HepG2 (cell line): ENCODE results near the gene VPS26A. TPM values are rescaled to one million over a fixed set of nuclear protein-coding genes. Genes with fewer than 3 reads are reported as not detected.
A peak's percentile ranks its signal among the peaks of the same experiment; 100 is the strongest.

ENCODE experiments used
- ATAC-seq: fragments of 200-7000 bp; cut with Tn5 transposase; 3 replicates; pipeline ENCODE4 v1.9.1; 2020; ENCODE audit warnings: mild to moderate bottlenecking, moderate library complexity
- BruUV-seq: library from RNA; stranded (reverse); fragments of 400-500 nt; replicated peaks from 2 replicates; lab custom pipeline; 2021; lab: Mats Ljungman, UMichigan
- CTCF ChIA-PET: fragments of 300-600 bp; formaldehyde crosslinking; extraction: SDS; loops from one replicate; lab custom pipeline; 2021; ENCODE audit warnings: low total read pairs, inconsistent platforms, low intra/inter-chr PET ratio; lab: Yijun Ruan, JAX
- POLR2A ChIA-PET: fragments of 350-600 bp; sonication (Branson Sonifier 250); formaldehyde crosslinking; loops from one replicate; lab custom pipeline; 2020; ENCODE audit warnings: antibody characterized with exemption, inconsistent platforms; lab: Yijun Ruan, JAX
- DNase-seq: peaks from one replicate; pipeline ENCODE4 v3.0.0-alpha.2; 2015; ENCODE audit warnings: low spot score
- FAIRE-seq: peaks from 3 replicates; lab custom pipeline; 2011; peaks lifted over from hg19 to GRCh38; lab: Jason Lieb, UNC
- H2AFZ ChIP-seq: one replicate; pipeline ENCODE4 v1.6.1; 2011; ENCODE audit warnings: low read length, inconsistent platforms
- H3K27ac ChIP-seq: fragments of 300-600 bp; 3 replicates; pipeline ENCODE4 v1.8.0; 2011; ENCODE audit warnings: mixed run types, mild to moderate bottlenecking, mixed read lengths, low read length, inconsistent platforms; ENCODE audit not compliant: insufficient read depth; ENCODE audit errors: extremely low read length
- H3K27me3 ChIP-seq, 2 experiments: fragments of 200-600 bp in 1 of 2; 2 replicates in 1 of 2; 3 replicates in 1 of 2; pipeline versions ENCODE4 v1.6.0 to v1.8.0; 2011; ENCODE audit warnings: low read length in 2 of 2, mild to moderate bottlenecking in 2 of 2, moderate library complexity in 2 of 2, inconsistent platforms in 1 of 2; ENCODE audit not compliant: insufficient read depth in 2 of 2, control insufficient read depth in 1 of 2
- H3K36me3 ChIP-seq, 2 experiments: fragments of 200-600 bp in 1 of 2; replicated peaks in 1 of 2; 2 replicates in 1 of 2; 3 replicates in 1 of 2; pipeline versions ENCODE4 v1.5.1 to v1.8.0; 2011; ENCODE audit warnings: low read length in 2 of 2, inconsistent platforms in 1 of 2; ENCODE audit not compliant: insufficient read depth in 2 of 2, control insufficient read depth in 1 of 2
- H3K4me1 ChIP-seq: 2 replicates; pipeline ENCODE4 v1.5.1; 2012; ENCODE audit warnings: low read length, inconsistent platforms; ENCODE audit not compliant: insufficient read depth
- H3K4me2 ChIP-seq: 2 replicates; pipeline ENCODE4 v1.6.0; 2011; ENCODE audit warnings: low read depth, low read length, inconsistent platforms
- H3K4me3 ChIP-seq, 3 experiments: fragments of 200-600 bp in 1 of 3; sonication (generic), shearing (Covaris generic) in 1 of 3; replicated peaks in 1 of 3; 2 replicates each; pipeline ENCODE4 v1.5.1; 2011 to 2016; ENCODE audit warnings: low read length in 3 of 3, inconsistent platforms in 2 of 3, low read depth in 2 of 3, mild to moderate bottlenecking in 2 of 3, control low read depth in 1 of 3, mixed read lengths in 1 of 3; ENCODE audit not compliant: insufficient read depth in 1 of 3
- H3K79me2 ChIP-seq: one replicate; pipeline ENCODE4 v1.6.1; 2011; ENCODE audit warnings: low read length, inconsistent platforms; ENCODE audit not compliant: insufficient read depth
- H3K9ac ChIP-seq: 2 replicates; pipeline ENCODE4 v1.6.0; 2011; ENCODE audit warnings: mild to moderate bottlenecking, low read depth, low read length, inconsistent platforms; ENCODE audit not compliant: insufficient read depth
- H3K9me3 ChIP-seq: 2 replicates; pipeline ENCODE4 v1.5.1; 2012; ENCODE audit warnings: mild to moderate bottlenecking, low read length
- H4K20me1 ChIP-seq: 2 replicates; pipeline ENCODE4 v1.6.0; 2011; ENCODE audit warnings: inconsistent platforms, mild to moderate bottlenecking, low read length, moderate library complexity; ENCODE audit not compliant: insufficient read depth
- CBX2 ChIP-seq, 2 experiments: fragments of 200-600 bp in 1 of 2; sonication (generic); formaldehyde crosslinking in 1 of 2; IDR thresholded peaks; 2 replicates each; pipeline versions ENCODE4 v1.7.0 to v1.8.1; 2018 to 2022; ENCODE audit warnings: low read depth in 2 of 2, low read length in 1 of 2, mild to moderate bottlenecking in 1 of 2, missing genetic modification reagents in 1 of 2
- ERF ChIP-seq: IDR thresholded peaks from 2 replicates; pipeline ENCODE4 v1.6.1; 2018; ENCODE audit warnings: missing biosample characterization, missing genetic modification reagents
- GFI1 ChIP-seq: sonication (generic); formaldehyde crosslinking; IDR thresholded peaks from 2 replicates; pipeline ENCODE4 v1.5.0; 2020; ENCODE audit warnings: missing genetic modification reagents, mild to moderate bottlenecking, borderline replicate concordance
- IRF2 ChIP-seq: IDR thresholded peaks from 2 replicates; pipeline ENCODE4 v1.6.1; 2018; ENCODE audit warnings: missing genetic modification reagents, missing compliant biosample characterization
- MAZ ChIP-seq, 2 experiments: sonication (generic) in 1 of 2; formaldehyde crosslinking in 1 of 2; IDR thresholded peaks; 2 replicates each; pipeline versions ENCODE4 v1.5.0 to v1.6.1; 2012 to 2020; ENCODE audit warnings: low read depth in 2 of 2, mild to moderate bottlenecking in 2 of 2, borderline replicate concordance in 1 of 2, improper control_type of control experiment in 1 of 2, low read length in 1 of 2, missing genetic modification reagents in 1 of 2, moderate library complexity in 1 of 2
- NCOA2 ChIP-seq: sonication (generic); formaldehyde crosslinking; IDR thresholded peaks from 2 replicates; pipeline ENCODE4 v1.8.0; 2022; ENCODE audit warnings: inconsistent platforms
- SNRNP70 ChIP-seq: fragments of 200-400 bp; formaldehyde crosslinking; IDR thresholded peaks from 2 replicates; pipeline ENCODE4 v1.6.1; 2017; ENCODE audit warnings: mild to moderate bottlenecking, low read depth, low read length, moderate library complexity
- STAT5B ChIP-seq: sonication (generic); formaldehyde crosslinking; IDR thresholded peaks from 2 replicates; pipeline ENCODE4 v1.4.0; 2020; ENCODE audit warnings: missing genetic modification reagents
- ZBTB7A ChIP-seq: sonication (generic); formaldehyde crosslinking; IDR thresholded peaks from 2 replicates; pipeline ENCODE4 v1.8.0; 2022; ENCODE audit warnings: mild to moderate bottlenecking, missing genetic modification reagents
- ZNF296 ChIP-seq: sonication (generic); formaldehyde crosslinking; conservative IDR thresholded peaks from 2 replicates; pipeline ENCODE4 v1.5.0; 2020; ENCODE audit warnings: mild to moderate bottlenecking, missing genetic modification reagents
- ZNF556 ChIP-seq: sonication (generic); formaldehyde crosslinking; IDR thresholded peaks from 2 replicates; pipeline ENCODE4 v1.4.0; 2020; ENCODE audit warnings: mild to moderate bottlenecking, missing genetic modification reagents, borderline replicate concordance
- ZNF605 ChIP-seq: sonication (generic); formaldehyde crosslinking; IDR thresholded peaks from 2 replicates; pipeline ENCODE4 v1.8.0; 2022; ENCODE audit warnings: mild to moderate bottlenecking, missing genetic modification reagents
- WGBS: methylation state at CpG from one replicate; pipeline ENCODE4 v1.1.6; 2017; ENCODE audit warnings: low lambda C conversion rate; 5-methylcytosine and 5-hydroxymethylcytosine counted together
- in situ Hi-C: cut with HindIII; loops from 2 replicates; pipeline ENCODE4 v1.10.0; 2017; ENCODE audit warnings: low pct_unique_long_range_greater_than_20kb; ENCODE audit not compliant: extremely low pct_ligation_motif_present
- intact Hi-C: fragments of 100-400 bp; cut with micrococcal nuclease; formaldehyde crosslinking; loops from one replicate; pipeline ENCODE4 v1.10.0; 2022; ENCODE audit not compliant: unreplicated experiment
- polyA plus RNA-seq, 8 experiments: library from polyadenylated mRNA; depleted of rRNA in 3 of 8; stranded (reverse) in 7 of 8; unstranded in 1 of 8; fragments of >200 nt; fragmentation: Illumina TruSeq in 4 of 8; extraction: Trizol in 4 of 8; gene quantifications; 2 replicates each; pipeline versions ENCODE4 v1.2.1 to v1.2.3, GENCODE V29; 2011 to 2016; ENCODE audit warnings: low read depth in 4 of 8, missing spikeins in 1 of 8, mixed read lengths in 1 of 8; ENCODE audit not compliant: insufficient read depth in 1 of 8
- total RNA-seq, 5 experiments: library from RNA; depleted of rRNA; stranded (reverse); fragments of >200 nt; fragmentation: Illumina TruSeq; extraction: Trizol; gene quantifications; 2 replicates each; pipeline ENCODE4 v1.2.3, GENCODE V29; 2016; ENCODE audit warnings: low read depth in 1 of 5
- TF ChIP-seq, protein P1 (sequence below): sonication (generic); formaldehyde crosslinking; IDR thresholded peaks from 2 replicates; pipeline ENCODE4 v1.8.0; 2022; ENCODE audit warnings: mild to moderate bottlenecking, missing genetic modification reagents, borderline replicate concordance
- TF ChIP-seq, protein P2 (sequence below): IDR thresholded peaks from 2 replicates; pipeline ENCODE4 v1.4.0; 2020; ENCODE audit warnings: mild to moderate bottlenecking, missing genetic modification reagents
- TF ChIP-seq, protein P3 (sequence below): sonication (generic); formaldehyde crosslinking; IDR thresholded peaks from 2 replicates; pipeline ENCODE4 v1.4.0; 2020; ENCODE audit warnings: low read depth, mild to moderate bottlenecking, missing genetic modification reagents

Gene VPS26A
- total and polyA plus RNA-seq, 2 of the 13 experiments (the other 11 are each of a cell fraction or from before 2014, with no cell fraction given) = 12.9 to 32.6 TPM

DNA sequence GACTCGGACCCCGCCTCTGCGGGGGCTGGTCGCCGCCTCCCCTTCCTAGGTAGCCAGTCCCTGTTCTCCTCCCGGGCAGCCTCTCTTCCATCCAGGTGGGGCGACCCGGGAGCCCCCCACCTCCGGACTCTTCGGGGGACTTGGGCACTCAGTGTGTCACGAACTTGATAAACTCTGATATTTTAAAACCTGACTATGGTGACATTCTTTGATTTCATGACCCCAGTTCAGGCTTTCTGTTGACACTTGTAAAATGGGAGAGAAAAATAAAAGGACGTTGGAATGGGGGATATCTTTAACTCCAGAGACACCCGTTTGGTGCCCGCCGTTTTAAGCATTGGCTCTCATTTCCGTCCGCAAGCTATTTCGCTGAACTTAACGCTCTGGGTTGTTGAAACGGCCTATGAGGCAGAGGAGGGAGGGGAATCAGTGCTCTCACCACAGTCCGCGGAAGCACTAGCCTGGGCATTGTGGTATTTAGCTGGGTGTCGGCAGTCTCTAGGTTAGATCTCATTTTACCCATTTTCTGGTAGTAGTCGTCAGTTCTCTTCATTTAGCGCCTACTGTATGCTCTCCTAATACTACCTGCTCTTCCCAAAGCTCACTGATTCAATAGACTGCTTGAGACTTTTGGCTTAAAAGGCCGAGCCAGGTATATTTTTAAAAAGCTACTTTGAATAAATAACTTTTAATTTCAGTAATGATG, 738 bp downstream of the VPS26A start:
- no peaks in the 10 kb centered on the region for H3K36me3 ChIP-seq
- no peaks in the 10 kb centered on the region for H4K20me1 ChIP-seq
- BruUV-seq = TSS peak; percentile 79
- H2AFZ ChIP-seq = no peak overlapping the region
- peak overlapping the region; percentile 80 for H3K4me2 ChIP-seq
- in situ Hi-C loops (no loop called here), intact Hi-C loops (loop anchor here (10.0 kb wide), 1 partner anchor 50 kb away; no protein-coding TSS in a partner anchor)
- H3K9me3 ChIP-seq = no peaks in the 10 kb centered on the region
- DNase-seq (peak; percentile 54), FAIRE-seq (peak; percentile 37), ATAC-seq (peak; percentile 49)
- peak overlapping the region; percentile 74 to 96 (median 85) for H3K4me3 ChIP-seq
- WGBS = 1% methylated on average over 23 of the region's 26 CpGs
- CTCF ChIA-PET = no interaction called here
- H3K4me1 ChIP-seq = peaks cover 32% of the 10 kb centered on the region
- peaks cover 47% of the 10 kb centered on the region for H3K79me2 ChIP-seq
- POLR2A ChIA-PET = no interaction called here
- H3K9ac ChIP-seq = peak overlapping the region; percentile 90
- no peaks in the 10 kb centered on the region; a peak in 1 of 5 replicates for H3K27me3 ChIP-seq
- H3K27ac ChIP-seq = peak overlapping the region; percentile 89
- TF ChIP-seq ZNF556 (0 out of 2 replicates have a peak, but pooled peaks have one; percentile 3), MAZ (IDR thresholded peaks at IDR 0.05; ENCODE audit: borderline replicate concordance, low read depth, low read length) (peak; percentile 19; the same call in 1 of the 2 replicates), MAZ (CRISPR knock-in tag; IDR thresholded peaks at IDR 0.05; ENCODE audit: low read depth) (no peak), CBX2 (IDR thresholded peaks at IDR 0.05; ENCODE audit: low read depth, low read length) (no peak), CBX2 (CRISPR knock-in tag; IDR thresholded peaks at IDR 0.05; ENCODE audit: low read depth) (no peak), ERF (CRISPR knock-in tag) (no peak), ZBTB7A (CRISPR knock-in tag) (no peak), NCOA2 (CRISPR knock-in tag) (0 out of 2 replicates have a peak, but pooled peaks have one; percentile 10), SNRNP70 (no peak), ZNF296 (CRISPR knock-in tag) (no peak), IRF2 (CRISPR knock-in tag) (no peak), GFI1 (CRISPR knock-in tag) (peak; percentile 36; the same call in 1 of the 2 replicates), ZNF605 (CRISPR knock-in tag) (0 out of 2 replicates have a peak, but pooled peaks have one; percentile 3), STAT5B (CRISPR knock-in tag) (no peak)
- TF ChIP-seq, protein P1, sequence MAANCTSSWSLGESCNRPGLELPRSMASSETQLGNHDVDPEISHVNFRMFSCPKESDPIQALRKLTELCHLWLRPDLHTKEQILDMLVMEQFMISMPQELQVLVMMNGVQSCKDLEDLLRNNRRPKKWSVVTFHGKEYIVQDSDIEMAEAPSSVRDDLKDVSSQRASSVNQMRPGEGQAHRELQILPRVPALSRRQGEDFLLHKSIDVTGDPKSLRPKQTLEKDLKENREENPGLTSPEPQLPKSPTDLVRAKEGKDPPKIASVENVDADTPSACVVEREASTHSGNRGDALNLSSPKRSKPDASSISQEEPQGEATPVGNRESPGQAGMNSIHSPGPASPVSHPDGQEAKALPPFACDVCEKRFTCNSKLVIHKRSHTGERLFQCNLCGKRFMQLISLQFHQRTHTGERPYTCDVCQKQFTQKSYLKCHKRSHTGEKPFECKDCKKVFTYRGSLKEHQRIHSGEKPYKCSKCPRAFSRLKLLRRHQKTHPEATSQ = 0 out of 2 replicates have a peak, but pooled peaks have one; percentile 29
- TF ChIP-seq, protein P2, sequence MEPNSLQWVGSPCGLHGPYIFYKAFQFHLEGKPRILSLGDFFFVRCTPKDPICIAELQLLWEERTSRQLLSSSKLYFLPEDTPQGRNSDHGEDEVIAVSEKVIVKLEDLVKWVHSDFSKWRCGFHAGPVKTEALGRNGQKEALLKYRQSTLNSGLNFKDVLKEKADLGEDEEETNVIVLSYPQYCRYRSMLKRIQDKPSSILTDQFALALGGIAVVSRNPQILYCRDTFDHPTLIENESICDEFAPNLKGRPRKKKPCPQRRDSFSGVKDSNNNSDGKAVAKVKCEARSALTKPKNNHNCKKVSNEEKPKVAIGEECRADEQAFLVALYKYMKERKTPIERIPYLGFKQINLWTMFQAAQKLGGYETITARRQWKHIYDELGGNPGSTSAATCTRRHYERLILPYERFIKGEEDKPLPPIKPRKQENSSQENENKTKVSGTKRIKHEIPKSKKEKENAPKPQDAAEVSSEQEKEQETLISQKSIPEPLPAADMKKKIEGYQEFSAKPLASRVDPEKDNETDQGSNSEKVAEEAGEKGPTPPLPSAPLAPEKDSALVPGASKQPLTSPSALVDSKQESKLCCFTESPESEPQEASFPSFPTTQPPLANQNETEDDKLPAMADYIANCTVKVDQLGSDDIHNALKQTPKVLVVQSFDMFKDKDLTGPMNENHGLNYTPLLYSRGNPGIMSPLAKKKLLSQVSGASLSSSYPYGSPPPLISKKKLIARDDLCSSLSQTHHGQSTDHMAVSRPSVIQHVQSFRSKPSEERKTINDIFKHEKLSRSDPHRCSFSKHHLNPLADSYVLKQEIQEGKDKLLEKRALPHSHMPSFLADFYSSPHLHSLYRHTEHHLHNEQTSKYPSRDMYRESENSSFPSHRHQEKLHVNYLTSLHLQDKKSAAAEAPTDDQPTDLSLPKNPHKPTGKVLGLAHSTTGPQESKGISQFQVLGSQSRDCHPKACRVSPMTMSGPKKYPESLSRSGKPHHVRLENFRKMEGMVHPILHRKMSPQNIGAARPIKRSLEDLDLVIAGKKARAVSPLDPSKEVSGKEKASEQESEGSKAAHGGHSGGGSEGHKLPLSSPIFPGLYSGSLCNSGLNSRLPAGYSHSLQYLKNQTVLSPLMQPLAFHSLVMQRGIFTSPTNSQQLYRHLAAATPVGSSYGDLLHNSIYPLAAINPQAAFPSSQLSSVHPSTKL (CRISPR knock-in tag) = no peak
- TF ChIP-seq, protein P3, sequence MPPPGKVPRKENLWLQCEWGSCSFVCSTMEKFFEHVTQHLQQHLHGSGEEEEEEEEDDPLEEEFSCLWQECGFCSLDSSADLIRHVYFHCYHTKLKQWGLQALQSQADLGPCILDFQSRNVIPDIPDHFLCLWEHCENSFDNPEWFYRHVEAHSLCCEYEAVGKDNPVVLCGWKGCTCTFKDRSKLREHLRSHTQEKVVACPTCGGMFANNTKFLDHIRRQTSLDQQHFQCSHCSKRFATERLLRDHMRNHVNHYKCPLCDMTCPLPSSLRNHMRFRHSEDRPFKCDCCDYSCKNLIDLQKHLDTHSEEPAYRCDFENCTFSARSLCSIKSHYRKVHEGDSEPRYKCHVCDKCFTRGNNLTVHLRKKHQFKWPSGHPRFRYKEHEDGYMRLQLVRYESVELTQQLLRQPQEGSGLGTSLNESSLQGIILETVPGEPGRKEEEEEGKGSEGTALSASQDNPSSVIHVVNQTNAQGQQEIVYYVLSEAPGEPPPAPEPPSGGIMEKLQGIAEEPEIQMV (CRISPR knock-in tag) = peak; percentile 100
